Peyer's patch (tissue), 4 donors: ENCODE measurements around the gene LPO.

Source experiments
- CTCF ChIP-seq, 6 experiments: fragments of 450-650 bp in 4 of 6; fragments of 200-600 bp in 2 of 6; sonication (generic) in 1 of 6; IDR thresholded peaks; one replicate each; pipeline ENCODE4 v1.5.1; 2017 to 2019; ENCODE audit warnings: antibody characterized with exemption in 6 of 6, mild to moderate bottlenecking in 3 of 6, moderate library complexity in 1 of 6
- POLR2A ChIP-seq, 2 donors: fragments of 450-650 bp; IDR thresholded peaks; one replicate each; pipeline ENCODE4 v1.5.1; 2017; ENCODE audit warnings: antibody characterized with exemption in 2 of 2, mild to moderate bottlenecking in 2 of 2, moderate library complexity in 2 of 2

- TF ChIP-seq CTCF (IDR thresholded peaks at IDR 0.05) (no peak), POLR2A (IDR thresholded peaks at IDR 0.05) (no peak)
Observed at GRCh38 chr17:58264407-58265103, 26.2 kb downstream of the LPO start.
